Activated B cell treated with CpG ODN at 0.5 μM for 24 hours (primary cell): Measurements from ENCODE around the gene CABLES1. TPM values are rescaled to one million over a fixed set of nuclear protein-coding genes. Genes with fewer than 3 reads are reported as not detected.

Source experiments
- ATAC-seq: fragments of 200-7000 bp; cut with Tn5 transposase; one replicate; pipeline ENCODE4 v1.10.0; 2021; ENCODE audit warnings: low read depth, mild to moderate bottlenecking, moderate library complexity
- CTCF ChIA-PET: fragments of 350-600 bp; sonication (Branson Sonifier 250); formaldehyde crosslinking; loops from one replicate; lab custom pipeline; 2021; ENCODE audit warnings: antibody characterized with exemption; lab: Charles Lee
- POLR2A ChIA-PET: fragments of 350-600 bp; sonication (Branson Sonifier 250); formaldehyde crosslinking; loops from one replicate; lab custom pipeline; 2021; ENCODE audit warnings: antibody characterized with exemption; lab: Charles Lee
- DNase-seq: peaks from one replicate; pipeline ENCODE4 v3.0.0; 2022
- H3K27ac Mint-ChIP-seq: one replicate; pipeline ENCODE4 v1.8.0; 2020; ENCODE audit warnings: mixed read lengths
- H3K27me3 Mint-ChIP-seq: one replicate; pipeline ENCODE4 v1.8.0; 2021; ENCODE audit warnings: mixed read lengths
- H3K36me3 Mint-ChIP-seq: one replicate; pipeline ENCODE4 v1.8.0; 2021; ENCODE audit warnings: low read depth, mixed read lengths
- H3K4me1 Mint-ChIP-seq: one replicate; pipeline ENCODE4 v1.8.0; 2021; ENCODE audit warnings: mixed read lengths
- H3K4me3 Mint-ChIP-seq: one replicate; pipeline ENCODE4 v1.8.0; 2020; ENCODE audit warnings: mild to moderate bottlenecking, mixed read lengths
- H3K9me3 Mint-ChIP-seq: one replicate; pipeline ENCODE4 v1.8.0; 2020; ENCODE audit warnings: mixed read lengths
- CTCF ChIP-seq: fragments of 200-600 bp; IDR thresholded peaks from one replicate; pipeline ENCODE4 v1.8.0; 2022; ENCODE audit warnings: antibody characterized with exemption, mild to moderate bottlenecking
- intact Hi-C: fragments of 100-400 bp; cut with micrococcal nuclease; formaldehyde crosslinking; loops from one replicate; pipeline ENCODE4 v1.15.1; 2024
- total RNA-seq: library from RNA; stranded (reverse); gene quantifications from 2 replicates; pipeline ENCODE4 v1.2.3, GENCODE V29; 2022

Gene CABLES1
- total RNA-seq, 1 donor from 2014 or later, result 32.3 TPM

- H3K36me3 Mint-ChIP-seq, result no peaks in the 10 kb centered on the region
- H3K4me3 Mint-ChIP-seq, result no peak overlapping the region
- peaks cover 3% of the 10 kb centered on the region for H3K4me1 Mint-ChIP-seq
- intact Hi-C loops, result loop anchor here (2.0 kb wide), 1 partner anchor 13 kb away; no protein-coding TSS in a partner anchor
- ChIA-PET POLR2A (interaction anchor here (0.5 kb wide), 1 partner anchor 28 kb away, joined by 3 read pairs; no protein-coding TSS in a partner anchor), CTCF (no interaction called here)
- no peak overlapping the region for H3K27ac Mint-ChIP-seq
- H3K9me3 Mint-ChIP-seq, result no peaks in the 10 kb centered on the region
- no peak for TF ChIP-seq CTCF
- peaks cover 1% of the 10 kb centered on the region for H3K27me3 Mint-ChIP-seq
- no peak for DNase-seq
- no peak for ATAC-seq
Measured at GRCh38 chr18:23189768-23190661, 54.7 kb downstream of the CABLES1 start.

DNA sequence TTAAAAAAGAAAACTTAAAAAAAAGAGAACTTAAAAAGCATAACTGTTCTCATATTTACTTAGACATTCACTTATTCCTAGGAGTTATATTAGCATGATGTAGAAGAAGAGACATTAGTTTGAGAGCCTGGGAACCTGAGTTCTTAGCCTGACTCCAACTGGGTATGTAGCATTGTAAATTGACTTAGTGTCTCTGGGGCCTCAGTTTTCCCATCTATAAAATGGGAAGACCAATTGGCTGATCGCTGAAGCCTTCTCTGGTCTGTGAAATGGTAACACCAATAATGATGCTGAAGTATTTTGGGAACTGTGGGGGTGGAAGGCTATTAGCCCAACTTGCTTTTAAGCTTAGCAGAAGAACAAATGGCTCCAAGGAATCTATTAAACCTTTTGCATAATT, 55.9 kb downstream of the CABLES1 start:
- DNase-seq (no peak), ATAC-seq (no peak)
- Mint-ChIP-seq H3K27ac (no peak overlapping the region), H3K27me3 (peaks cover 2% of the 10 kb centered on the region), H3K4me3 (no peak overlapping the region), H3K36me3 (no peaks in the 10 kb centered on the region), H3K9me3 (no peaks in the 10 kb centered on the region), H3K4me1 (peaks cover 3% of the 10 kb centered on the region)
- intact Hi-C loops, result no loop called here
- ChIA-PET POLR2A (no interaction called here), CTCF (interaction anchor here (0.7 kb wide), 1 partner anchor 391 kb away, joined by 3 read pairs; no protein-coding TSS in a partner anchor)
- no peak for TF ChIP-seq CTCF

GRCh38 chr18:23193742-23194141, 58.5 kb downstream of the CABLES1 start:
- peaks cover 9% of the 10 kb centered on the region for H3K27me3 Mint-ChIP-seq
- no peak overlapping the region for H3K4me3 Mint-ChIP-seq
- ATAC-seq, result no peak
- ChIA-PET POLR2A (no interaction called here), CTCF (no interaction called here)
- no peak for TF ChIP-seq CTCF
- DNase-seq, result no peak
- no peak overlapping the region for H3K27ac Mint-ChIP-seq
- intact Hi-C loops, result no loop called here
- peaks cover 3% of the 10 kb centered on the region for H3K4me1 Mint-ChIP-seq
- peaks cover 3% of the 10 kb centered on the region for H3K36me3 Mint-ChIP-seq
- H3K9me3 Mint-ChIP-seq, result no peaks in the 10 kb centered on the region

DNA sequence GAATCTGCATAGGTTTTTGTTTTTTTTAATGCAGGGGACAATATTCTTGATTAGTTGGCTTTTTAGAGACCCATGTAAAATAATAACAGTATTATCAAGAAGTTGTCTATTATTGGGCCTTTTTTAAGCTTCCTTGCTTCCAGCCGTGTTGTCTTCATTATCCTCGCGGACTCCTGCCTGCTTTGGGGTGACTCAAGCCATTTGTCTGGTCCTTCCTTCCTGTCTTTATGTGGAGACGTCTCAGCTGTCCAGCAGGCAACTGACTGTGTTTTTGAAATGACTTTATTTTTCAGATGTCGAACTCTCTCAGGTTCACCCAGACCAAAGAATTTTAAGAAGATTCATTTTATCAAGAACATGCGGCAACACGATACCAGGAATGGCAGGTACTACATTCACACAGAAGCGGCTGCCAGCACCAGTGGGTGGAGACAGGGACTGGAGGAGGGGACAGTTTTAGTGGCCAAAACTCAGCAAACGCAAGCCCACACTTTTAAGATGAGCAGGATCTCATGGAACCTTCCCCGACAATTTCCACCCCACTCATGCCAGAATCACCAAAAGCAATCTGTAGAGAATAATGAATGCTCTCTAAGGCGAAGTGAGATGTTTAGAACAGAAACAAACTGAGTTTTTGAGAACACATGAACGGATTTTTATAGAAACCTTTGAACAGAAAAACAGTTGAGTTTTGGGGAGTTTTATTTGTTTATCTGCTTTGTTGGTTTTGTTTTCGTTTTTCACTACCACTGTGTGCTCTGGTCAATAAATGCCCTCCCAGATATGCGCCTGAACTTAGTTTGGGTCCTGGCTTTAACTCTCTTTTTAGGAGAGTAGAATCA, 59.1 kb downstream of the CABLES1 start:
- Mint-ChIP-seq H3K27me3 (peaks cover 9% of the 10 kb centered on the region), H3K4me3 (no peak overlapping the region), H3K4me1 (peaks cover 3% of the 10 kb centered on the region), H3K9me3 (no peaks in the 10 kb centered on the region), H3K27ac (no peak overlapping the region), H3K36me3 (peaks cover 3% of the 10 kb centered on the region)
- ATAC-seq (no peak), DNase-seq (no peak)
- POLR2A ChIA-PET, result no interaction called here
- CTCF ChIA-PET, result no interaction called here
- intact Hi-C loops, result no loop called here
- no peak for TF ChIP-seq CTCF
